HG03039 (cell line): ENCODE data around the gene ACTRT2.

Experiments used
- ATAC-seq: cut with Tn5 transposase; IDR thresholded peaks from one replicate; pipeline ENCODE4 v1.9.1; 2021; ENCODE audit warnings: mild to moderate bottlenecking, moderate library complexity; ENCODE audit not compliant: unreplicated experiment

Gene ACTRT2

GRCh38 chr1:3021233-3021671, at the start of gene ACTRT2:
Gene ACTRT2, plus strand, starts transcription at chr1:3021467. Its CDS starts 220 bp downstream, at chr1:3021687.
- ATAC-seq, result no peak

GRCh38 chr1:2971609-2972008, 49.7 kb upstream of the ACTRT2 start:
- ATAC-seq, result no peak

GRCh38 chr1:2972011-2972878, 49.0 kb upstream of the ACTRT2 start:
- no peak for ATAC-seq

- no peak for ATAC-seq
Measured at GRCh38 chr1:2972879-2973575, 48.2 kb upstream of the ACTRT2 start.

GRCh38 chr1:2973601-2974593, 47.4 kb upstream of the ACTRT2 start:
- no peak for ATAC-seq

- ATAC-seq, result no peak
Measured at GRCh38 chr1:2974701-2975301, 46.5 kb upstream of the ACTRT2 start.

- no peak for ATAC-seq
Measured at GRCh38 chr1:2975466-2976179, 45.6 kb upstream of the ACTRT2 start.

- no peak for ATAC-seq
Measured at GRCh38 chr1:2976180-2976562, 45.1 kb upstream of the ACTRT2 start.

- no peak for ATAC-seq
Measured at GRCh38 chr1:2977886-2978611, 43.2 kb upstream of the ACTRT2 start.

- no peak for ATAC-seq
Measured at GRCh38 chr1:2978691-2979190, 42.5 kb upstream of the ACTRT2 start.

GRCh38 chr1:2979191-2980072, 41.8 kb upstream of the ACTRT2 start:
- no peak for ATAC-seq

GRCh38 chr1:2980073-2980791, 41.0 kb upstream of the ACTRT2 start:
- ATAC-seq, result no peak

- ATAC-seq, result no peak
Measured at GRCh38 chr1:2980849-2981248, 40.4 kb upstream of the ACTRT2 start.

GRCh38 chr1:2981388-2981787, 39.9 kb upstream of the ACTRT2 start:
- ATAC-seq, result no peak

- ATAC-seq, result no peak
Measured at GRCh38 chr1:2981981-2982614, 39.2 kb upstream of the ACTRT2 start.

- no peak for ATAC-seq
Measured at GRCh38 chr1:2982615-2983318, 38.5 kb upstream of the ACTRT2 start.
